DMS114 treated with DMSO at 0.1 percent for 48 hours (cell line): ENCODE data around the gene FLRT2.

Experiments
- DNase-seq: peaks from one replicate; lab custom pipeline; 2025; ENCODE audit not compliant: unreplicated experiment; lab: John Stamatoyannopoulos, UW

FLRT2 gene

GRCh38 chr14:85528897-85529631 lies 880 bp upstream of the FLRT2 start:
- no peak for DNase-seq

DNA sequence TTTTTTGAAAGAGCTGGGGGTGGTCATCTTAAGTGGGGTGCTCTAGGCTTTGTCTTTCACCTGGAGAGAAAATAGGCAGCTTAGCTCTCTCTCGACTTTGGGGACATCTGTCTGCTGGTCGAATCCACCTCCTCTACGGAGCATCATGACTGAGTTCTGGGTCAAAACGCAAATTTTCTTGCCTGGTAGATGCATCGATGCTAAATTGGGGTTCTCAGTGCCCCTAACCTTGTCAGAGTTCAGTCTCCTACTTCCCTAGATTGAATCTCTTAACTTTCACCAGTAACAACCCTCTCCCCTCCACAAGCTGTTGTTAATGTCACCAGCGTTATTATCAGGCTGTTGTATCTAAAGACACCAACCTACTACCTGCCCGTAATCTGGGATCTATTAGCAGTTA lies 682 bp downstream of the FLRT2 start:
- no peak for DNase-seq

DNA sequence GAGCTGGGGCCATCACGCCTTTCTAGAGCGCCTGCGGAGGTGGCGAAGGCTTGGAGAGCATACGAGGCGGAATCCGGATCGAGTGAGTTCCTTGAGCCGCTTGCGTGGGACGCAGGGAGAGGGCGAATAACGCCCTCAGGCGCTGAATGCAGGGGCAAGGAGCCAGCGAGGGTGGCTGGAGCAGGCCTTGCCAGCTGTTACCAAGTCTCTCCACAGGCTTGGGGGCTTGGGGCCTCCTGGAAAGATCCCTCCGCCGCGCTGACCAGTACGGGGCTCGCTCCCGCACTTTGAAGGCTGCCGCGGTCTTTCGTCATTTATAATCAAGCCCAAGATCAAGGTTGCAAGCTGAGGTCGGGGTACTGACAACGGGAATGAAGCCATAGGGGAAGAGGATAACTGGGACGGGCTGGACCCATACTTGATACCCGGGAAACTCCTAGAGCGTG lies 1.2 kb downstream of the FLRT2 start:
- DNase-seq = no peak

GRCh38 chr14:85531587-85532373 lies 1.8 kb downstream of the FLRT2 start:
- DNase-seq = no peak

GRCh38 chr14:85532374-85533022 lies 2.6 kb downstream of the FLRT2 start:
- DNase-seq = no peak

DNA sequence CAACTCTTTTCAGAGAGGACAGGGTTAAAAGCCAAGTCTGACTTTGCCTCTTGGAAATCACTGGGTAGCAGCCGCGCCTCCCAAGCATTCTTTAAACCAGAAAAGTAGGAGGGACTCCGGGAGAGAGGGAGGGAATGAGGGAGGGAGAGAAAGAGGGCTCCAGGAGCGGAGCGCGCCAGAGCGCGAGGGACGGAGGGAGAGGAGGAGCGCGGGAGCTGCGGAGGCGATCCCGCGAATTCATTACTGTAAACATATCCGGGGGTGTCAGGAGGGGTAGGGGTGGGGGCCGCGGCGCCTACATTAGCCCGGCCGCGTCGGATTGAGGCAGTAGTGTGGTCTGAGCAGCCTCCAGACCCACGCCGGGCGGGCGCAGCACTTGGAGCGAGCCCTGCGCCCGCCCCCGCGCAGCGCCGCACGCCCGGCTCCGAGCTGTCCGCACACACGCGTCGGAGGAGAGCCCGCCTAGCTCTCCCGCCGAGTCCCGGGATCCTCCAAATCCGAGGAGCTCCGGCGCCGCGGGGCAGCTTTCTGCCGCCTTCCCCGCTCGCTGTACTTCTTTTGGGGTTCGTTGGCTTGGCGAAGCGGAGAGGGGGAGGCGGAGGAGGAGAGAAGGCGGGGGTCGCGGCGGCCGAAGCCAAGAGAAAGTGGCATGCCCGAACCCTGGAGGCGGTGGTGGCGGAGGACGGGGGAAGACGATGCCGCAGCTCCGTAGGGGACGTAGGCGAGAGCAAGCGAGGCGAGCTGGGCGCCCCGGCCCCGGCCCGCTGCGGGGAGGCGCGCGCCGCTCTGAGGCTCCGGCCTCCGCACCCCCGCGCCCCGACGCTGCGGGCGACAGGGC lies 3.3 kb downstream of the FLRT2 start:
- DNase-seq = no peak

- DNase-seq = no peak
Observed at GRCh38 chr14:85533861-85534291, 3.9 kb downstream of the FLRT2 start.

GRCh38 chr14:85534458-85535293 lies 4.7 kb downstream of the FLRT2 start:
- no peak for DNase-seq

GRCh38 chr14:85535321-85535720 lies 5.4 kb downstream of the FLRT2 start:
- DNase-seq = no peak

- DNase-seq = no peak
Observed at GRCh38 chr14:85535991-85536832, 6.3 kb downstream of the FLRT2 start.

DNA sequence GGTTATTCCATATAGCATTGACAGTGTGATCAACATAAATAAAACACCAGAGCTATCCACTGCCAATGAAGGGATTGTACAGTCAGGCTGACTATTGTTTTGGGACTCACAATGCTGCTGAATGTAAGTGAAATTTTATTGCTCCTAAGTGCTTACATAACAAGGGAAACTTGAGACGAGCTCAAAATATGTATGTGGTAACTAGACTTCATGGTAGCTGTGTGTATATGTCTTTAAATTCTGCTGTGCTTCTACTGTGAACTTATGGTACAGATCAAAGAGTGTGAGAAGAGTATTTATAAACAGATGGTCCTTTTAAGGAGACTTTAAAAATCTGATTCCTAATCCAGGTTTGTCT lies 6.9 kb downstream of the FLRT2 start:
- no peak for DNase-seq

- no peak for DNase-seq
Observed at GRCh38 chr14:85537526-85537925, 7.6 kb downstream of the FLRT2 start.

DNA sequence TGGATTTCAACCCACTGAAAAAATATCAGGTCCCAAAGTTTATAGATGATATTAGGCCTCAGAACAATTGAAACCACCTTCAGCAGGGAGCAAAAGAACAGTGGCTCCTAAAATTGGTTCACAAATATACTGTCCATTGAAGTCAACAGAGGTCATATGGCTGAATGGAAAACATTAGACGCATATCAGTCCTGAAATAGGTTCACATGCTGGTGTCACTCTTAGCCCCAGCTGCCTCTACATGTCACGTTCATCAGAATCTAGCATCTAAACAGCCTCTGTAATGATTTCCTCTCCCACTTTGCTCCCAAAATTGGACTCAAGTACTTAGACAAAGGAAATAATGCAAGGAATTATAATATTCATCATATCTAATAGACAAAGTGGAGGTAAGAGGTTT lies 8.7 kb downstream of the FLRT2 start:
- no peak for DNase-seq

DNA sequence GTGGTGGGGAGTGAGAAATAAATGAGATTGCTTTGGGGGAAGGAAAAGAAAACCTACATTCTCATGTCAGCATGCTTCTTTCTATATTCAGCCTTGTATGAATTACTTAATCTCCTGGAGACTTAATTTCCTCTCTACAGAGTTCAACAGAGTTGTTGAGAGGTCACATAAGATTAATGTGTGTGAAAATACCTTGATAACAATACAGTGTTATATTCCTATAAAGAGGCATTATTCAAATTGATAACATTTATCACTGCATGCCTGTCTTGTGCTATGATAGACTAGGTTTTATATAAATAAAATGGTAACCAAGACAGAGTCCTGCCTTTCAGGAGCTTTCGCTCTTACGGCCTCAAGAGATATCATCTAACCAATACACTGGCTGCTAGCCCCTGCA lies 9.6 kb downstream of the FLRT2 start:
- DNase-seq = no peak

DNA sequence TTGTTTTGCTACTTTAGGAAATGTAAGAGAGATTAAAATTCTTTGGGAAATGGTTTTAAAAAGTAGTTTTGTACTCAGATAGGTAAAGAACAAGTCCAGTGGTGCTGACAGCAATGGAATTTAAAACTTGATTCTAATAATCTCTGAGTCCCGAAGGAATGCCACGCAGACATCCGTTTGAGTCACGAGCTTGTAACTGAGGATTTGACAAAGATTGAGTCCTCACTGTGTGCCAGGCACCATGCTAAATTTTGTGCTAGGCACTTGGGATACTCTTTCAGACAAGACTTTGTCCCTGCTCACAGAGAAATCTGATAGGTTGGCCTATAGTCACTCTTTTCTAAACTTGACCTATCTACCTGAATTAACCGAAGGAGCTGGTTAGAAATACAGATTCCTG lies 12.7 kb downstream of the FLRT2 start:
- DNase-seq = no peak

GRCh38 chr14:85545738-85546137 lies 15.8 kb downstream of the FLRT2 start:
- no peak for DNase-seq

DNA sequence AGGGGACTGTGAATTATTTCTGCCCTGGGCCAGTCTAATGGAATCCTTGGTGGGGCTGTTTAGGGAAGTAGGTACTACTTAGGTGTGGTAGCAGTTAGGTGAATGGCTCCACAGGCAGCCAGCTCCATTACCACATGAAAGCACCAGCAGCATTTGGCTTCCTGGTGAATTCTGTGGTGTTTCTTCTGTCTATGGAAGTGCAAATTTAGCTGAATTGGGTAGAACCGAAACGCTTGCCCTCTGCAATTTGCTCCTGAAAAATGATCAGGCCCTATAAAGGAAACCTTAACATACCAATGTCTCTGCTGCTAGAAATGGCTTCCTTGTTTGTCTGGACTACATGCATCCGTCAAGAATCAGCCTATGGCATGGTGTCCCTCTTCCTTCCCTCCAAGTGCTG lies 16.4 kb downstream of the FLRT2 start:
- DNase-seq = no peak

GRCh38 chr14:85549697-85550096 lies 19.8 kb downstream of the FLRT2 start:
- no peak for DNase-seq

DNA sequence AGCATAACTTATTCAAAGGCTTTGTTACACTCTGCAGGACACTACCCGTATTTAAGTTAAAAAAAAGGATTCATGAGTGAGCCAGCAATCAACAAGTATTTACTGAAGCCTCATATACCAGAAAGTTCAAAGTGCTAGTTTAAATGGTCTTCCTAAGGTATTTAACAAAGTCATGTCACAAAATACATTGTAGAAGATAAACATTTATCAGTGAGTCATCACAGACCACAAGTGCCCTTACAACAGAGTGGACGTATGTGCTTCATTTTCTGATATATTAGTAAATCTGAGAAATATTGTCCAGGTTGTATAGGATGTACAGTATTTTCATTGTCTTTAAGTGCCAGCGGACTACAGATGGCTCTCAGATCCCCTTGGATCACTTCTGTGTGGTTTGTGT lies 24.2 kb downstream of the FLRT2 start:
- DNase-seq = no peak
